ENCODE results near the gene RCBTB1.

RCBTB1 gene

GRCh38 chr13:49495783-49496762 is 89.3 kb downstream of the RCBTB1 start, which contains the start of gene PHF11:
TSS of gene PHF11 (plus strand) at chr13:49495953. CDS start at chr13:49496002, 49 bp downstream.
- TF ChIP-seq GATA1 (IDR thresholded peaks at IDR 0.05; ENCODE audit: low read depth, low read length) (no peak), POLR2A (IDR thresholded peaks at IDR 0.05; ENCODE audit: low read length) (peak; percentile 61)

GRCh38 chr13:49494645-49495044 is 90.7 kb downstream of the RCBTB1 start:
- DNase-seq: peak; percentile 8 to 20
- TF ChIP-seq GATA1 (IDR thresholded peaks at IDR 0.05; ENCODE audit: low read depth, low read length): no peak
- no peak for TF ChIP-seq POLR2A (IDR thresholded peaks at IDR 0.05; ENCODE audit: low read length)

More at GRCh38 chr13:49495783-49496762, 89.3 kb downstream of the RCBTB1 start, which contains the start of gene PHF11:
- peak; percentile 88 to 93 for DNase-seq

GRCh38 chr13:49488563-49488962 is 96.8 kb downstream of the RCBTB1 start:
- TF ChIP-seq GATA1 (IDR thresholded peaks at IDR 0.05; ENCODE audit: low read depth, low read length) (no peak), POLR2A (IDR thresholded peaks at IDR 0.05; ENCODE audit: low read length) (no peak)
- DNase-seq: no peak
